ENCODE results near the gene CCDC171.

Gene CCDC171

GRCh38 chr9:15813076-15813475 lies 260.2 kb downstream of the CCDC171 start:
- TF ChIP-seq TCF12 (IDR thresholded peaks at IDR 0.05; ENCODE audit: low read depth) (no peak), YY1 (IDR thresholded peaks at IDR 0.05; ENCODE audit: low read depth) (no peak), EP300 (IDR thresholded peaks at IDR 0.05; ENCODE audit: borderline replicate concordance) (no peak), EGR1 (IDR thresholded peaks at IDR 0.05) (no peak), MAX (IDR thresholded peaks at IDR 0.05) (no peak), USF1 (IDR thresholded peaks at IDR 0.05) (no peak), CEBPB (IDR thresholded peaks at IDR 0.05) (no peak), TEAD4 (IDR thresholded peaks at IDR 0.05) (no peak), TAF1 (IDR thresholded peaks at IDR 0.05; ENCODE audit: low read depth) (no peak)

GRCh38 chr9:15824310-15824709 lies 271.5 kb downstream of the CCDC171 start:
- TF ChIP-seq YY1 (IDR thresholded peaks at IDR 0.05; ENCODE audit: low read depth) (no peak), NFIC (IDR thresholded peaks at IDR 0.05) (no peak), RAD21 (IDR thresholded peaks at IDR 0.05; ENCODE audit: low read depth) (peak; percentile 50), REST (IDR thresholded peaks at IDR 0.05; ENCODE audit: low read depth) (no peak)

- peak; percentile 25; the same call in 1 of the 2 replicates for TF ChIP-seq CEBPB (IDR thresholded peaks at IDR 0.05)
- no peak for TF ChIP-seq EP300 (IDR thresholded peaks at IDR 0.05; ENCODE audit: borderline replicate concordance)
Observed at GRCh38 chr9:15831384-15831783, 278.5 kb downstream of the CCDC171 start.

GRCh38 chr9:15834541-15834940 lies 281.7 kb downstream of the CCDC171 start:
- TF ChIP-seq FOXM1 (IDR thresholded peaks at IDR 0.05; ENCODE audit: borderline replicate concordance, low read depth): no peak
- TF ChIP-seq CEBPB (IDR thresholded peaks at IDR 0.05): no peak
- TF ChIP-seq NFIC (IDR thresholded peaks at IDR 0.05): peak; percentile 34; the same call in 1 of the 2 replicates
- no peak for TF ChIP-seq TAF1 (IDR thresholded peaks at IDR 0.05; ENCODE audit: low read depth)

- TF ChIP-seq CEBPB (IDR thresholded peaks at IDR 0.05) (no peak), RAD21 (IDR thresholded peaks at IDR 0.05; ENCODE audit: low read depth) (peak; percentile 71), TAF1 (IDR thresholded peaks at IDR 0.05; ENCODE audit: low read depth) (no peak)
Observed at GRCh38 chr9:15837079-15837679, 284.3 kb downstream of the CCDC171 start.

- TF ChIP-seq CEBPB (IDR thresholded peaks at IDR 0.05) (no peak), TCF12 (IDR thresholded peaks at IDR 0.05; ENCODE audit: low read depth) (no peak)
Observed at GRCh38 chr9:15842051-15842450, 289.2 kb downstream of the CCDC171 start.

GRCh38 chr9:15843316-15843715 lies 290.5 kb downstream of the CCDC171 start:
- TF ChIP-seq YY1 (IDR thresholded peaks at IDR 0.05; ENCODE audit: low read depth) (no peak), USF1 (IDR thresholded peaks at IDR 0.05) (no peak), CREB1 (IDR thresholded peaks at IDR 0.05; ENCODE audit: low read depth) (no peak), TAF1 (IDR thresholded peaks at IDR 0.05; ENCODE audit: low read depth) (no peak), NFIC (IDR thresholded peaks at IDR 0.05) (no peak), EGR1 (IDR thresholded peaks at IDR 0.05) (no peak)

- TF ChIP-seq TCF12 (IDR thresholded peaks at IDR 0.05; ENCODE audit: low read depth) (no peak), EGR1 (IDR thresholded peaks at IDR 0.05) (no peak), MAX (IDR thresholded peaks at IDR 0.05) (no peak), TAF1 (IDR thresholded peaks at IDR 0.05; ENCODE audit: low read depth) (no peak), CEBPB (IDR thresholded peaks at IDR 0.05) (no peak), ZBTB7A (IDR thresholded peaks at IDR 0.05; ENCODE audit: low read depth) (no peak), EP300 (IDR thresholded peaks at IDR 0.05; ENCODE audit: borderline replicate concordance) (no peak), NFIC (IDR thresholded peaks at IDR 0.05) (no peak), REST (IDR thresholded peaks at IDR 0.05; ENCODE audit: low read depth) (no peak), TEAD4 (IDR thresholded peaks at IDR 0.05) (no peak), YY1 (IDR thresholded peaks at IDR 0.05; ENCODE audit: low read depth) (no peak), USF1 (IDR thresholded peaks at IDR 0.05) (no peak), CREB1 (IDR thresholded peaks at IDR 0.05; ENCODE audit: low read depth) (no peak), RAD21 (IDR thresholded peaks at IDR 0.05; ENCODE audit: low read depth) (no peak), FOXM1 (IDR thresholded peaks at IDR 0.05; ENCODE audit: borderline replicate concordance, low read depth) (no peak)
Observed at GRCh38 chr9:15843931-15844330, 291.1 kb downstream of the CCDC171 start.
